AG09319 (cell line): Measurements from ENCODE around the gene INPP1.

Experiments
- DNase-seq: peaks from one replicate; pipeline ENCODE4 v3.0.0-alpha.2; 2010; ENCODE audit warnings: low read depth; ENCODE audit errors: extremely low read depth
- TF ChIP-seq, protein P1 (sequence below): IDR thresholded peaks from 2 replicates; pipeline ENCODE4 v1.5.1; 2011; ENCODE audit warnings: low read depth, mild to moderate bottlenecking, inconsistent platforms, low read length, moderate library complexity

The INPP1 gene

DNA sequence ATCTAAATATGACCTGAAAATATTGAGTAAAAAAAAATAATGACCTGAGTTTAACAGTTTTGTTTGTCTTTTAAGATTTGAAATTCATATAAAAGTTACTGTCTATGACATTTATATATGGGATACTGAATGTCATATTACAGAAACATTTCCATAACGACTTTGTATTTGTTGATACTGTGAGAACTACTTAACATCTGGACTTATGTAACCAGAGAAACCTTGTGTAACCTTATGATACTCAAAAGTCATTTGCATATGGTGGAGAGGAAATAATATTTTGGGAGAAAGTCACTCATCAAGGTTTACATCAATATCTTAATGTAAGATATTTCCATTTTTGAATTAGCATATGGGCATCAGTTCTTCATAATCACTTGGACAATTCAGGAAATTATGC lies 77.4 kb downstream of the INPP1 start:
- TF ChIP-seq, protein P1, sequence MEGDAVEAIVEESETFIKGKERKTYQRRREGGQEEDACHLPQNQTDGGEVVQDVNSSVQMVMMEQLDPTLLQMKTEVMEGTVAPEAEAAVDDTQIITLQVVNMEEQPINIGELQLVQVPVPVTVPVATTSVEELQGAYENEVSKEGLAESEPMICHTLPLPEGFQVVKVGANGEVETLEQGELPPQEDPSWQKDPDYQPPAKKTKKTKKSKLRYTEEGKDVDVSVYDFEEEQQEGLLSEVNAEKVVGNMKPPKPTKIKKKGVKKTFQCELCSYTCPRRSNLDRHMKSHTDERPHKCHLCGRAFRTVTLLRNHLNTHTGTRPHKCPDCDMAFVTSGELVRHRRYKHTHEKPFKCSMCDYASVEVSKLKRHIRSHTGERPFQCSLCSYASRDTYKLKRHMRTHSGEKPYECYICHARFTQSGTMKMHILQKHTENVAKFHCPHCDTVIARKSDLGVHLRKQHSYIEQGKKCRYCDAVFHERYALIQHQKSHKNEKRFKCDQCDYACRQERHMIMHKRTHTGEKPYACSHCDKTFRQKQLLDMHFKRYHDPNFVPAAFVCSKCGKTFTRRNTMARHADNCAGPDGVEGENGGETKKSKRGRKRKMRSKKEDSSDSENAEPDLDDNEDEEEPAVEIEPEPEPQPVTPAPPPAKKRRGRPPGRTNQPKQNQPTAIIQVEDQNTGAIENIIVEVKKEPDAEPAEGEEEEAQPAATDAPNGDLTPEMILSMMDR: no peak
- no peak for DNase-seq
